Stimulated activated naive CD8-positive, alpha-beta T cell treated with anti-CD3 and anti-CD28 coated beads, Interleukin-15, amount 100 ng/mL, for 72 hours (primary cell): ENCODE results near the gene ZFP36.

Experiments
- ATAC-seq: fragments of 150-1000 bp; cut with Tn5 transposase; 2 replicates; pipeline ENCODE4 v1.10.0; 2021; ENCODE audit warnings: mild to moderate bottlenecking, moderate library complexity
- DNase-seq, 2 donors: peaks; one replicate each; pipeline ENCODE4 v3.0.0; 2021 to 2022
- H3K27ac Mint-ChIP-seq, 2 donors: one replicate each; pipeline ENCODE4 v1.8.0; 2022; ENCODE audit warnings: mild to moderate bottlenecking in 2 of 2, mixed read lengths in 2 of 2, moderate library complexity in 2 of 2
- H3K27me3 Mint-ChIP-seq: one replicate; pipeline ENCODE4 v1.8.0; 2022; ENCODE audit warnings: mixed read lengths
- H3K4me1 Mint-ChIP-seq: one replicate; pipeline ENCODE4 v1.8.0; 2022; ENCODE audit warnings: mild to moderate bottlenecking, mixed read lengths
- H3K4me3 Mint-ChIP-seq, 2 donors: one replicate each; pipeline ENCODE4 v1.8.0; 2022; ENCODE audit warnings: mild to moderate bottlenecking in 2 of 2, mixed read lengths in 2 of 2, moderate library complexity in 1 of 2
- H3K9me3 Mint-ChIP-seq, 2 donors: one replicate each; pipeline ENCODE4 v1.8.0; 2022; ENCODE audit warnings: mixed read lengths in 2 of 2

Gene ZFP36

GRCh38 chr19:39410017-39410830, 3.6 kb downstream of the ZFP36 start:
- H3K4me3 Mint-ChIP-seq = peak overlapping the region; percentile 91
- H3K9me3 Mint-ChIP-seq = no peaks in the 10 kb centered on the region
- H3K4me1 Mint-ChIP-seq = peaks cover 70% of the 10 kb centered on the region
- peak overlapping the region; percentile 96 to 97 for H3K27ac Mint-ChIP-seq
- ATAC-seq (peak; percentile 35), DNase-seq (peak; percentile 54 to 68)
- H3K27me3 Mint-ChIP-seq = no peaks in the 10 kb centered on the region

- no peak for ATAC-seq
- no peaks in the 10 kb centered on the region for H3K9me3 Mint-ChIP-seq
- H3K27ac Mint-ChIP-seq = peak overlapping the region; percentile 96 to 97
- DNase-seq = no peak
- H3K4me1 Mint-ChIP-seq = peaks cover 68% of the 10 kb centered on the region
- H3K27me3 Mint-ChIP-seq = no peaks in the 10 kb centered on the region
- H3K4me3 Mint-ChIP-seq = peak overlapping the region; percentile 91
Measured at GRCh38 chr19:39410831-39411080, 4.1 kb downstream of the ZFP36 start.

- H3K9me3 Mint-ChIP-seq = no peaks in the 10 kb centered on the region
- peak overlapping the region; percentile 91 for H3K4me3 Mint-ChIP-seq
- H3K4me1 Mint-ChIP-seq = peaks cover 64% of the 10 kb centered on the region
- no peak for DNase-seq
- H3K27me3 Mint-ChIP-seq = no peaks in the 10 kb centered on the region
- H3K27ac Mint-ChIP-seq = peak overlapping the region; percentile 95 to 100
- ATAC-seq = no peak
Measured at GRCh38 chr19:39411081-39411831, 4.6 kb downstream of the ZFP36 start.

GRCh38 chr19:39411832-39412099, 5.1 kb downstream of the ZFP36 start:
- Mint-ChIP-seq H3K27ac (peak overlapping the region; percentile 95 to 100), H3K4me1 (peaks cover 61% of the 10 kb centered on the region), H3K27me3 (no peaks in the 10 kb centered on the region), H3K4me3 (peak overlapping the region; percentile 91), H3K9me3 (no peaks in the 10 kb centered on the region)
- DNase-seq (peak; percentile 90), ATAC-seq (peak; percentile 61)

- Mint-ChIP-seq H3K27ac (peak within 1 kb of the TSS; percentile 95 to 100), H3K27me3 (no peaks in the 10 kb centered on the region), H3K4me3 (peak within 1 kb of the TSS; percentile 91 to 98)
Measured at GRCh38 chr19:39412100-39412866, 5.6 kb downstream of the ZFP36 start, which contains the start of gene PLEKHG2. PLEKHG2 (plus strand) TSS chr19:39412669; CDS start chr19:39414087, 1,418 bp downstream.

GRCh38 chr19:39412867-39413271, 6.2 kb downstream of the ZFP36 start:
- H3K4me1 Mint-ChIP-seq = peaks cover 59% of the 10 kb centered on the region
- ATAC-seq (no peak), DNase-seq (no peak)
- H3K27ac Mint-ChIP-seq = peak overlapping the region; percentile 84 to 95
- H3K27me3 Mint-ChIP-seq = no peaks in the 10 kb centered on the region
- no peaks in the 10 kb centered on the region for H3K9me3 Mint-ChIP-seq
- peak overlapping the region; percentile 91 for H3K4me3 Mint-ChIP-seq

More at GRCh38 chr19:39412100-39412866, 5.6 kb downstream of the ZFP36 start, which contains the start of gene PLEKHG2:
- DNase-seq = peak; percentile 98 to 99
- peak; percentile 78 for ATAC-seq
- Mint-ChIP-seq H3K4me1 (peaks cover 61% of the 10 kb centered on the region), H3K9me3 (no peaks in the 10 kb centered on the region)

- peaks cover 54% of the 10 kb centered on the region for H3K4me1 Mint-ChIP-seq
Measured at GRCh38 chr19:39413272-39413910, 6.7 kb downstream of the ZFP36 start.

GRCh38 chr19:39413911-39414608, 7.4 kb downstream of the ZFP36 start:
- H3K27ac Mint-ChIP-seq = peak overlapping the region; percentile 87 to 91
- H3K4me1 Mint-ChIP-seq = peaks cover 47% of the 10 kb centered on the region
- peak overlapping the region; percentile 91 to 98 for H3K4me3 Mint-ChIP-seq
- DNase-seq = no peak
- no peak for ATAC-seq
- no peaks in the 10 kb centered on the region for H3K27me3 Mint-ChIP-seq
- no peaks in the 10 kb centered on the region for H3K9me3 Mint-ChIP-seq

More at GRCh38 chr19:39413272-39413910, 6.7 kb downstream of the ZFP36 start:
- ATAC-seq (no peak), DNase-seq (no peak)
- Mint-ChIP-seq H3K4me3 (peak overlapping the region; percentile 91 to 98), H3K27ac (peak overlapping the region; percentile 91 to 95), H3K9me3 (no peaks in the 10 kb centered on the region), H3K27me3 (no peaks in the 10 kb centered on the region)

GRCh38 chr19:39415111-39416046, 8.7 kb downstream of the ZFP36 start:
- H3K27me3 Mint-ChIP-seq = no peaks in the 10 kb centered on the region
- no peaks in the 10 kb centered on the region for H3K9me3 Mint-ChIP-seq
- ATAC-seq = no peak
- DNase-seq = no peak
- H3K27ac Mint-ChIP-seq = no peak overlapping the region
- peak overlapping the region in 1 of 2 donors; percentile 14 for H3K4me3 Mint-ChIP-seq
- H3K4me1 Mint-ChIP-seq = peaks cover 40% of the 10 kb centered on the region

- H3K4me3 Mint-ChIP-seq = no peak overlapping the region
- peaks cover 30% of the 10 kb centered on the region for H3K4me1 Mint-ChIP-seq
- peak overlapping the region in 1 of 2 donors; percentile 68 for H3K27ac Mint-ChIP-seq
- DNase-seq (no peak), ATAC-seq (no peak)
- H3K9me3 Mint-ChIP-seq = no peaks in the 10 kb centered on the region
- no peaks in the 10 kb centered on the region for H3K27me3 Mint-ChIP-seq
Measured at GRCh38 chr19:39416152-39417120, 9.8 kb downstream of the ZFP36 start.

GRCh38 chr19:39417463-39418181, 11.0 kb downstream of the ZFP36 start:
- H3K27me3 Mint-ChIP-seq = no peaks in the 10 kb centered on the region
- ATAC-seq = no peak
- no peak overlapping the region for H3K4me3 Mint-ChIP-seq
- H3K4me1 Mint-ChIP-seq = peaks cover 20% of the 10 kb centered on the region
- no peak for DNase-seq
- H3K9me3 Mint-ChIP-seq = no peaks in the 10 kb centered on the region
- peak overlapping the region in 1 of 2 donors; percentile 49 for H3K27ac Mint-ChIP-seq

- ATAC-seq (no peak), DNase-seq (no peak)
- H3K4me3 Mint-ChIP-seq = no peak overlapping the region
- peaks cover 14% of the 10 kb centered on the region for H3K4me1 Mint-ChIP-seq
- H3K27ac Mint-ChIP-seq = no peak overlapping the region
- no peaks in the 10 kb centered on the region for H3K27me3 Mint-ChIP-seq
- no peaks in the 10 kb centered on the region for H3K9me3 Mint-ChIP-seq
Measured at GRCh38 chr19:39419003-39419402, 12.4 kb downstream of the ZFP36 start.
